Measurements from ENCODE around the gene CDK11B. TPM values are rescaled to one million over a fixed set of nuclear protein-coding genes. Genes with fewer than 3 reads are reported as not detected.

CDK11B gene
- total and polyA plus RNA-seq, 2 of the 8 experiments (the other 6 are each of a cell fraction or from before 2014, with no cell fraction given), result 11.1 to 31.9 TPM

DNA sequence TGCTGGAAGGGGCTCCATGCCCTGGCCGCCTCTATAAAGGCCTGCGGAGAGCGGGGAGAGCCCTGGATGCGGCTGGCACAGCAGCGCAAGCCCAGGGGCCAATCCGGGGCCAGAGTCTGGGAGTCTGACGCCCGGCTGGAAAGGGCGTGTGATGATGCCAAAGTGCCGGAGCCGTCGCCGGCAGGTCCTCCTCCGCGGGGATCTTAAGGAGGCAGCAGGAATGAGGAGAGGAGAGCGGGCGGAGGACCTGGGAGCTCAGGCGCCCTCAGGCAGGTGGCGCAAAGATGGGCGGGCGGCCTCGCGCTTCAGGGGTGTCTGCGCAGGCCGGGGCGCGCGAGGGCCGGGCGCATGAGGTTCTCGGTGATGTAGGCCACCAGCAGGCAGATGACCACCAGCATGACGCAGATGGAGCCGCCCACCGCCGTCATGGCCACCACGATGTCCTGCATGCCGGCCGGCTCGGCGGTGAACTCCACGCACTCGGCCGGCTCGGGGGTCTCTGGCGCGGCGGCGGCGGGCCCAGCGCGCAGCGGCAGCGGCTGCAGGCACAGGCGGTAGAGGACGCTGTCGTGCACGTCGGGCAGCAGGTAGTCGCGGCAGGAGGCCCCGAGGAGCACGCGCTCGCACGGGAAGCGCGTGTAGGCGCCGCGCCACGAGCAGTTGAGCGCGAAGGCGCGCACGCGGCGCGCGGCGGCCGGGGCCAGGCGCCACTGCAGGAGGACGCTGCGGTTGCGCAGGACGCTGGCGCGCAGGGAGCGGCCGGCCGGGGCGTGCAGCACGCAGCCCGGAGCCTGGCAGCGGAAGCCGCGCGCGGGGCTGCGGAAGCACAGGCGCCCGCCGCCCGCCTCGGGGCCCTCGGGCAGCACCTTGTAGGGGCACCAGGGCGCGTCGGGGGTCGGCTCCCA, 59.5 kb downstream of the CDK11B start (continued):
- no peak for TF ChIP-seq CHD1 (IDR thresholded peaks at IDR 0.05; ENCODE audit: low read depth, low read length)
- no peak for TF ChIP-seq JUN (IDR thresholded peaks at IDR 0.05; ENCODE audit: low read depth, low read length)
- TF ChIP-seq, protein P1, sequence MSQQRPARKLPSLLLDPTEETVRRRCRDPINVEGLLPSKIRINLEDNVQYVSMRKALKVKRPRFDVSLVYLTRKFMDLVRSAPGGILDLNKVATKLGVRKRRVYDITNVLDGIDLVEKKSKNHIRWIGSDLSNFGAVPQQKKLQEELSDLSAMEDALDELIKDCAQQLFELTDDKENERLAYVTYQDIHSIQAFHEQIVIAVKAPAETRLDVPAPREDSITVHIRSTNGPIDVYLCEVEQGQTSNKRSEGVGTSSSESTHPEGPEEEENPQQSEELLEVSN (IDR thresholded peaks at IDR 0.05), result peak; percentile 83
- no peak for TF ChIP-seq RFX5 (IDR thresholded peaks at IDR 0.05; ENCODE audit: borderline replicate concordance, low read depth, low read length)
- no peak for TF ChIP-seq EP300 (IDR thresholded peaks at IDR 0.05; ENCODE audit: borderline replicate concordance in 1 of 2, low read depth in 2 of 2, low read length in 2 of 2)
- TF ChIP-seq SUZ12 (IDR thresholded peaks at IDR 0.05; ENCODE audit: low read length), result no peak; the same call in 1 of the 2 replicates
- TF ChIP-seq TBP (IDR thresholded peaks at IDR 0.05; ENCODE audit: low read depth, low read length), result no peak
- TF ChIP-seq, protein P2, sequence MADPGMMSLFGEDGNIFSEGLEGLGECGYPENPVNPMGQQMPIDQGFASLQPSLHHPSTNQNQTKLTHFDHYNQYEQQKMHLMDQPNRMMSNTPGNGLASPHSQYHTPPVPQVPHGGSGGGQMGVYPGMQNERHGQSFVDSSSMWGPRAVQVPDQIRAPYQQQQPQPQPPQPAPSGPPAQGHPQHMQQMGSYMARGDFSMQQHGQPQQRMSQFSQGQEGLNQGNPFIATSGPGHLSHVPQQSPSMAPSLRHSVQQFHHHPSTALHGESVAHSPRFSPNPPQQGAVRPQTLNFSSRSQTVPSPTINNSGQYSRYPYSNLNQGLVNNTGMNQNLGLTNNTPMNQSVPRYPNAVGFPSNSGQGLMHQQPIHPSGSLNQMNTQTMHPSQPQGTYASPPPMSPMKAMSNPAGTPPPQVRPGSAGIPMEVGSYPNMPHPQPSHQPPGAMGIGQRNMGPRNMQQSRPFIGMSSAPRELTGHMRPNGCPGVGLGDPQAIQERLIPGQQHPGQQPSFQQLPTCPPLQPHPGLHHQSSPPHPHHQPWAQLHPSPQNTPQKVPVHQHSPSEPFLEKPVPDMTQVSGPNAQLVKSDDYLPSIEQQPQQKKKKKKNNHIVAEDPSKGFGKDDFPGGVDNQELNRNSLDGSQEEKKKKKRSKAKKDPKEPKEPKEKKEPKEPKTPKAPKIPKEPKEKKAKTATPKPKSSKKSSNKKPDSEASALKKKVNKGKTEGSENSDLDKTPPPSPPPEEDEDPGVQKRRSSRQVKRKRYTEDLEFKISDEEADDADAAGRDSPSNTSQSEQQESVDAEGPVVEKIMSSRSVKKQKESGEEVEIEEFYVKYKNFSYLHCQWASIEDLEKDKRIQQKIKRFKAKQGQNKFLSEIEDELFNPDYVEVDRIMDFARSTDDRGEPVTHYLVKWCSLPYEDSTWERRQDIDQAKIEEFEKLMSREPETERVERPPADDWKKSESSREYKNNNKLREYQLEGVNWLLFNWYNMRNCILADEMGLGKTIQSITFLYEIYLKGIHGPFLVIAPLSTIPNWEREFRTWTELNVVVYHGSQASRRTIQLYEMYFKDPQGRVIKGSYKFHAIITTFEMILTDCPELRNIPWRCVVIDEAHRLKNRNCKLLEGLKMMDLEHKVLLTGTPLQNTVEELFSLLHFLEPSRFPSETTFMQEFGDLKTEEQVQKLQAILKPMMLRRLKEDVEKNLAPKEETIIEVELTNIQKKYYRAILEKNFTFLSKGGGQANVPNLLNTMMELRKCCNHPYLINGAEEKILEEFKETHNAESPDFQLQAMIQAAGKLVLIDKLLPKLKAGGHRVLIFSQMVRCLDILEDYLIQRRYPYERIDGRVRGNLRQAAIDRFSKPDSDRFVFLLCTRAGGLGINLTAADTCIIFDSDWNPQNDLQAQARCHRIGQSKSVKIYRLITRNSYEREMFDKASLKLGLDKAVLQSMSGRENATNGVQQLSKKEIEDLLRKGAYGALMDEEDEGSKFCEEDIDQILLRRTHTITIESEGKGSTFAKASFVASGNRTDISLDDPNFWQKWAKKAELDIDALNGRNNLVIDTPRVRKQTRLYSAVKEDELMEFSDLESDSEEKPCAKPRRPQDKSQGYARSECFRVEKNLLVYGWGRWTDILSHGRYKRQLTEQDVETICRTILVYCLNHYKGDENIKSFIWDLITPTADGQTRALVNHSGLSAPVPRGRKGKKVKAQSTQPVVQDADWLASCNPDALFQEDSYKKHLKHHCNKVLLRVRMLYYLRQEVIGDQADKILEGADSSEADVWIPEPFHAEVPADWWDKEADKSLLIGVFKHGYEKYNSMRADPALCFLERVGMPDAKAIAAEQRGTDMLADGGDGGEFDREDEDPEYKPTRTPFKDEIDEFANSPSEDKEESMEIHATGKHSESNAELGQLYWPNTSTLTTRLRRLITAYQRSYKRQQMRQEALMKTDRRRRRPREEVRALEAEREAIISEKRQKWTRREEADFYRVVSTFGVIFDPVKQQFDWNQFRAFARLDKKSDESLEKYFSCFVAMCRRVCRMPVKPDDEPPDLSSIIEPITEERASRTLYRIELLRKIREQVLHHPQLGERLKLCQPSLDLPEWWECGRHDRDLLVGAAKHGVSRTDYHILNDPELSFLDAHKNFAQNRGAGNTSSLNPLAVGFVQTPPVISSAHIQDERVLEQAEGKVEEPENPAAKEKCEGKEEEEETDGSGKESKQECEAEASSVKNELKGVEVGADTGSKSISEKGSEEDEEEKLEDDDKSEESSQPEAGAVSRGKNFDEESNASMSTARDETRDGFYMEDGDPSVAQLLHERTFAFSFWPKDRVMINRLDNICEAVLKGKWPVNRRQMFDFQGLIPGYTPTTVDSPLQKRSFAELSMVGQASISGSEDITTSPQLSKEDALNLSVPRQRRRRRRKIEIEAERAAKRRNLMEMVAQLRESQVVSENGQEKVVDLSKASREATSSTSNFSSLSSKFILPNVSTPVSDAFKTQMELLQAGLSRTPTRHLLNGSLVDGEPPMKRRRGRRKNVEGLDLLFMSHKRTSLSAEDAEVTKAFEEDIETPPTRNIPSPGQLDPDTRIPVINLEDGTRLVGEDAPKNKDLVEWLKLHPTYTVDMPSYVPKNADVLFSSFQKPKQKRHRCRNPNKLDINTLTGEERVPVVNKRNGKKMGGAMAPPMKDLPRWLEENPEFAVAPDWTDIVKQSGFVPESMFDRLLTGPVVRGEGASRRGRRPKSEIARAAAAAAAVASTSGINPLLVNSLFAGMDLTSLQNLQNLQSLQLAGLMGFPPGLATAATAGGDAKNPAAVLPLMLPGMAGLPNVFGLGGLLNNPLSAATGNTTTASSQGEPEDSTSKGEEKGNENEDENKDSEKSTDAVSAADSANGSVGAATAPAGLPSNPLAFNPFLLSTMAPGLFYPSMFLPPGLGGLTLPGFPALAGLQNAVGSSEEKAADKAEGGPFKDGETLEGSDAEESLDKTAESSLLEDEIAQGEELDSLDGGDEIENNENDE (IDR thresholded peaks at IDR 0.05; ENCODE audit: insufficient replicate concordance, low read length), result no peak
